GM12872 (cell line): ENCODE measurements around the gene DNAI4.

ENCODE experiments used
- CTCF ChIP-seq: IDR thresholded peaks from 3 replicates; pipeline ENCODE4 v1.5.1; 2011; ENCODE audit warnings: low read depth, mild to moderate bottlenecking, low read length, moderate library complexity; ENCODE audit not compliant: insufficient read depth

Gene DNAI4

GRCh38 chr1:66944330-66945274, 19.9 kb upstream of the DNAI4 start:
- TF ChIP-seq CTCF, result no peak

GRCh38 chr1:66943361-66943969, 18.8 kb upstream of the DNAI4 start:
- no peak for TF ChIP-seq CTCF

GRCh38 chr1:66940981-66941380, 16.3 kb upstream of the DNAI4 start:
- TF ChIP-seq CTCF, result no peak

- TF ChIP-seq CTCF, result no peak
Measured at GRCh38 chr1:66938613-66939012, 14.0 kb upstream of the DNAI4 start.

- no peak for TF ChIP-seq CTCF
Measured at GRCh38 chr1:66937529-66938234, 13.0 kb upstream of the DNAI4 start.

- no peak for TF ChIP-seq CTCF
Measured at GRCh38 chr1:66933887-66934700, 9.4 kb upstream of the DNAI4 start.
